ENCODE measurements around the gene EFNA2. TPM values are rescaled to one million over a fixed set of nuclear protein-coding genes. Genes with fewer than 3 reads are reported as not detected.

EFNA2 gene
- total RNA-seq, 1 experiment from 2014 or later = 0.45 TPM

DNA sequence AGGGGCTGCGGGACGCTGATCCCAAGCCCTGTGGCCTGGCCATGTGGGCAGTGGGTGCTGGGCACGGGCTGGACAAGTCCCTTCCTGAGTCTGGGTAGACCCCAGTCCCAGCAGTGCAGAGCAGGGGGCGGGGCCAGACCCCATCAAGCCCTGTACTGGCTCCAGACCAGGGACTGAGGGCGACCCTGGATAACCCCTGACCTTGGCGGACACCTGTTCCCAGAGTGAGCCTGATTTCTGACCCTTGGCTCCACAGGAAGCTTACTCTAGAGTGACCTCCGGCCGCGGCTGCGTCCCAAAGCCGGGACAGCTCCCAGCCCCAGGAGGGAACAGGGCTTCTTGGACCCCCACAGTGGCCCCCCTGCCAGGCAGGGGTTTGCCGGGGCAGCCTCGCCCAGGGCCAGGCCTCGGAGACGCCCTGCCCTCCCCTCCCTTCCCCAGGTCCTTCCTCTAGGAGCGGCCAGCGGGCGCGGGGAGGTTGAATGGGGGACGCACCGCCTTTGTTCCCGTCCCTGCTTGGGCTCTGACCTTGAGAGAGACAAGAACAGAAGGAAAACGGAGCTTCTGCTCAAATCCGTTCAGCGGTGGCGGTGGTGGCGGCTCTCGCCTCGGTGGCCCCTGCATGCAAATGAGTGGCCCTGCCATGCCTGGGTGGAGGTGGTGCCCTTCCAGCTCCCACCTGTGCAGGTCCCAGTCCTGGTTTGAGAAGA lies 2.3 kb upstream of the EFNA2 start:
- DNase-seq (ENCODE audit: low read depth) = no peak

DNA sequence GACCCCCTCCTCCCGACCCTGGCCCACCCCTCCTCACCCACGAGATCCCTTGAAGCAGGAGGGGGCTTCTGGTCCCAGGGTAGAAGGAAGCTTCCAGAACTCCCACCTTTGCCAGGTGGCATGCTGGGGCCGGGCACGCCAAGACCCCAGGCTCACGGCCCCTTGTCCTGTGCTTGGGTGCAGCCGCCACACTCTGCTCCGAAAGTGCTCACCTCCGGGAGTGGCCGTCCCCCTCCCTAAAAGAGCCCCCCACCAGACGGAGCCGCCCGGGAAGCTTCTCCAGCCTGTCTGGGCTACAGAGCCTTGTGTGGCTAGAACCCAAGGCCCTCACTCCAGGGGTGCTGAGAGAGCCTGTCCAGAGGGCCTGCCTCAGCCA lies 1.8 kb upstream of the EFNA2 start:
- DNase-seq (ENCODE audit: low read depth) = no peak

DNA sequence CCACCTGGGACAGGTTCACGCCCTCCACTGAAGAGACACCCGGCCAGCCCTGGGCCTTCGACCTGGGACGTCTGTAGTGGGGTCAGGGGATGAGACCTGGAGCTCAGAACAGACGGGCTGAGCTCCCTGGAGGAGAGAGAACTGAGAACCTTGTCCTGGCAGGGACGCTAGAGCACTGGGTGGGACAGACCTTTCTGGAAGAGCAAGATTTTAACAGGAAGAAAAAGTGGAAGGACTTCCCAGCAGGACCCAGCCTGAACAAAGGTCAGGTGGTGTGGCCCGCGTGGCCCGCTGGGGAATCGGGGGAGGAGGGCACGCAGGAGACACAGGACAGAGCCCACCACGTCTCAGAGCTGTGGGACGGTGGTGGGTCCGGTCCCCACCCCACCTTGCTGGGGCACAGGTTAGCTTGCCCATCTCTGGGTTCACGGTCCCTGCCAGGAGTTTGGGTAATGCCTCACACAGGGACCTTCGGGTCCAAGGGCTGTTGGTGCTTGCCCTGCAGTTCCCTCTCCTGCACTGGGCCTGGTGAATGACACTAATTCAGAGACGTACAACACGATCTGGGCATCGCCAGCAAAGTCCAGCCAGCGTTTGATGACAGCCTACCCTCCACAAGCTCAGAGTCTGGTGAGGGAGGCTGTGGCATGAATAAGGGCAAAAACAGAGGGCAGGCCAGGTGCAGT lies 1.2 kb upstream of the EFNA2 start:
- DNase-seq (ENCODE audit: low read depth) = no peak

DNA sequence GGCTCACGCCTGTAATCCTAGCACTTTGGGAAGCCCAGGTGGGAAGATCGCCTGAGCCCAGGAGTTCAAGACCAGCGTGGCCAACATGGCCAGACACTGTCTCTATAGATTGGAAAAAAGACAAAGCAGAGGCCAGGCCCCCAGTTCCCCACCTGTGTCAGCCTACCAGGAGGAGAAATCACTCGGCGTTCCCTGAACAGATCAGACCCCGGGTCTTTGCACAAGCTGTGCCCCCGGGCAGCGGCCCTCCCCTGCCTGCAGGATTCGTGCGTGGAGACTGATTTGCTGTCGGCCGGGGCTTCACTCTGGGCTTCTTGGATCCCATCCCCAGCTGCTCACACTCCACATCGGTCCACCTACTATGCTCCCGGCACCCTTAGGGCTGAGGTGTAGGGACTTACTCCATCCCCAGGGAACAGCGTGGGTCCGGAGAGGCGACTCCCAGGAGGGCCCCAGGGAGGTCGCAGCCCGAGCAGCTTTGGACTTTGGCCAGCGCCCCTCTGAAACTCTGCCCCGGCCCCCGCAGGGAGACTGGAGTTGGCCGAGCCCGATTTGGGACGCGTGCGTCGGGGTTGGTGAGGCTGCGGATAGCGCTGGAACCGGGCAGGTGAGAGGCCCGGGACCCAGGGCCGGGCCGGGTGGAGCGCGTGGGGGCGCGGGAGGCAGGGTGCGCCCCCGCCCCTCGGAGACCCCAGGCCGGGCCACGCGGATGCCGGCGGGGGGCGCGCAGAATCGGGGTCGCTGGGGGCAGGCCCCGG lies 515 bp upstream of the EFNA2 start:
- no peak for DNase-seq (ENCODE audit: low read depth)

DNA sequence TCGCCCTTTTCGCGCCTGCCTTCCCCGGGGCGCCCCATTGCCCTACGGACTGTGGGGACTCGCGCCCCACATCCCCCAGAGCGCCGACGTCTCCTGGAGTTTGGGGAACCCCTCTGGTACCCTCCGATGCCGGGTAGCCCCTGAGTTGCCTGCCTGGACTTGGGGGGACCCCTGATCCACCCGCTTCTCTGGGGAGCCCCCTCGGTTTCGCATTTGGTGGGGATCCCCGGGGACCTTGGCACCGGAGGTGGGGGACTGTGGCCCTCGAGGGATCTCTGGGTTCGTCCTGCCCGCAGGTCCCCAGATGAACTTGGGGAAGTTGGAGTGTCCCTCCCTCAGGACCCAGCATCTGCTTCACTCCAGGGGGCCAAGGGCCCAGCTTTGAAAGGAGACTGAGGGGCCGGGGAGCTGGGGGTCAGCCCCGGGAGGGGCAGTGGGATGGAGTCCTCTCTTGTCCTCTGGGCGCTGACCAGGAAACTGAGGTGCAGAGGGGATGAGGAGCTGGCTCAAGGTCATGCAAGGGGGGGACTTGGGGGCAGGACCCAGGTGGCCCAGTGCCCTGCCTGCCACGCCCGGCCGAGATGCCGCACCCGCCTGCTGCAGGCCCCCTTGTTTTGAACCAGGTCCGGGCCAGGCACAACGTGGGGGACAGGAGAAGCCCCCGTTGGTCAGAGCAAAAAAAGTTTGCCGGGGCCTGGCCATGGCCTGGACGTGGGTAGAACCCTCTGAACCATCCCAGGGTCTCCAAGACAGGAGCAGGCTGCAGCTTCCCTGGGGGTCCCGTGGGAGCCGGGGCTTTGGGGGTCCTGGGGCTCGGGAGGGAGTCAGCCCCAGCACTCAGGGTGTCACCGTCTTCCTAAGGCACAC lies 1.0 kb downstream of the EFNA2 start:
- DNase-seq (ENCODE audit: low read depth) = no peak

DNA sequence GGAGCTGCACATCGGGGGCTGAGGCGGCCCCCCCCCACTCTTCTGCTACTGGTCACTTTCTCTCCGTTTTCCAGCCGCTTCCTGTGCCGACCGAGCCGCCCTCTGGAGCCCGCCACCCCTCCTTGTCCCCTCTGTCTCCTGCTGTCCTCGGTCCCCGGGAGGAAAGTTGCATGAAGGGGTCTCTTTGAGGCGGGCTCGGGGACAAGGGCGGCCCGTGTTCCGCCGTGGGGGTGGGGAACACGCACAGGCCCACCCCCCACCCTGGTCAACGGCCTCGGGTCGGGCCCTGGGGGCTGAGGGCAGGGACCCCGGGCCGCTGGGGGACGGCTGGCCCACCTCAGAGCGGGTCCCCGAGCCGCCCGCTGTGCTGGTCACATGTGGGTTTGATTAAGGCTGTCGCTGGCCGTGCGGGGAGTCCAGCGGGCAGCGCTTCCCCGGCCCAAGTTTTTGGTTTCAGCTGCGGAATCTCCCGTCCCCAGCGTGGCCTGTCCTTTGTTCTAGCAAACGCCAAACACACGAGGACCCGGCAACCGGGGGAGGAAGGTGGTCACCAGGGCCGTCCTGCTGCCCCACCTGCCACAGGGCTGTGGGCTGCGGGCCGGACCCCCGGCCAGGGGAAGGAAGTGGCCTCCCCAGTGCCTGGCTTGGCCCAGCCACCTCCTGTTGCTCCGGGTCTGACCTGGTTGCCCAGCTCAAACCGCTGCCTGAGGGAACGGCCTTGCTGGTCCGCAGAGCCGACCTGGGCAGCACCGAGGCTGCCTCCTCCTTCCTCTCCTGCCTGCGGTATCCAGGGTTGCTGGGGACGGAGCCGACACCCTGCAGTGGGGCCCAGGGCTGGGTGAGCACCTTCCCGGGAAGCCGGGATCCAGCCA lies 1.9 kb downstream of the EFNA2 start:
- DNase-seq (ENCODE audit: low read depth) = no peak

DNA sequence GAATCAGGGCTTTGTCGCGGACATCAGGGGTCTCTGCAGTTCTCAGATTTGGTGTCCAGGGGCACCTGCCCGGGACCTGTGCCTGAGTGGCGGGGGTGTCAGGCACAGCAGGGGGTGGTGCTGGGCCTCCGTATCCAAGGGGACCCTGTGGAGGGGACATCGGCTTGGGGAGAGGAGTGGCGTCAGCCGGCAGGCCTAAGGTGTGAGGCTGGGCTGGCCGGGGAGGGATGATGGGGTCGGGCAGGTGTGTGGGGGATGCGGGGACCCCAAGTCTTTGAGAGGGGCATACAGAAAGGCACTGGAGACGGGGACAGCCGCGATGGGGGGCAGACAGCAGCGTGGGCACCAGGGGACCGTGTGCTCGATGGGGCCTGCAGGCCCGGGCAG lies 2.5 kb downstream of the EFNA2 start:
- no peak for DNase-seq (ENCODE audit: low read depth)

DNA sequence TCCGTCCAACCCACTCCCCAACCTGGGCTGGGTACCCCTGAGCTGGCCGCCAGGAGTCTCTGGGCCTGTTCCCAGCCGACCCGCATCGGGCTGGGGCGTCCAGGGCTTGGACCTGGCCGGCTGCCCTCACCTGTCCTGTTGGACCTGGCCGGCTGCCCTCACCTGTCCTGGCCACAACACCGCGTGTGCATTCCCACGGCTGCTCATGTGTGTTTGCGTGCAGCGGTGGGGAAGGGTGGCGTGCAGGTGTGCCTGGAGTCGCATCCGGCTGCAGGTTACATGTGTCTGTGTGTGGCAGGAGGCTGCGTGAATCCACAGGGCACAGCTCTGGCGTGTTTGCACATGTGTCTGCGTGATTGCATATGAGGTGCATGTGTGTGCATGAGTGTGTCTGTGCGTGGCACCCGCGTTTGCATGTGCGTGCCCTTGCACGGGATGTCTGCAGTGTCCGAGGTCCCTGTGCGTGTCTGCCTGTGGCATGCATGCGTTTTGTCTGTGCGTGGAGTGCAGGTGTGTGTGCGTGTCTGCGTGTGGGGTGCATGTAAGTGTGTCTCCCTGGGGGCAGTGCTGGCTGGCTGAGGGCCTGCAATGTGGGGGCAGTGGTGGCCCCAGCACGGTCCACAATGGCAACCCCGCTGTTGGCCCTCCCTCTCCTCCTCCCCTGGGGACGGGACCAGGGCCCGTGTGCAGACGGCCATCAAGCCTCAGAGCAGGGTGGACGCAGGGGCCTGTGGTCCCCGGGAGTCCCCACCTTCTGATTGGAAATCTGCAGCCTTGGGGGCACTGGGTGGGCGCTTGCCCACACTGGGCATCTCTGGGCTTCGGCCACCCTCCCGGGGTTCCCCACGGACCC lies 3.4 kb downstream of the EFNA2 start:
- no peak for DNase-seq (ENCODE audit: low read depth)

DNA sequence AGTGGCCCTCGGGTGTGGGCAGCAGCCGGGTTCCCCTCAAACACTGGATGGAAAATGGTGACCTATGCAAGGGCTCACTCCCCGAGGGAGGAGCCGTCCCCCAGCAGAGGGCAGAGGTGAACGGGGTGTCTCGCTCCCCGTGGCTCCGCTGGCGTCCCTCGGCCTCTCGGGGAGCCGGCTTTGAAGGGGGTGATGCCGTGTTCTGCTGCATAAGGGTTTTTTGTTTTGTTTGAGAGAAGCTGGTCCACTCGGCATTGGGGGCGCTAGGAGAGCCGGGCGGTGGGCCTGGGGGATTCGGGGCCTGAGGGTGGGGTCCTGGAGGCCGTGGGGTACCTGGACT lies 4.0 kb downstream of the EFNA2 start:
- no peak for DNase-seq (ENCODE audit: low read depth)

DNA sequence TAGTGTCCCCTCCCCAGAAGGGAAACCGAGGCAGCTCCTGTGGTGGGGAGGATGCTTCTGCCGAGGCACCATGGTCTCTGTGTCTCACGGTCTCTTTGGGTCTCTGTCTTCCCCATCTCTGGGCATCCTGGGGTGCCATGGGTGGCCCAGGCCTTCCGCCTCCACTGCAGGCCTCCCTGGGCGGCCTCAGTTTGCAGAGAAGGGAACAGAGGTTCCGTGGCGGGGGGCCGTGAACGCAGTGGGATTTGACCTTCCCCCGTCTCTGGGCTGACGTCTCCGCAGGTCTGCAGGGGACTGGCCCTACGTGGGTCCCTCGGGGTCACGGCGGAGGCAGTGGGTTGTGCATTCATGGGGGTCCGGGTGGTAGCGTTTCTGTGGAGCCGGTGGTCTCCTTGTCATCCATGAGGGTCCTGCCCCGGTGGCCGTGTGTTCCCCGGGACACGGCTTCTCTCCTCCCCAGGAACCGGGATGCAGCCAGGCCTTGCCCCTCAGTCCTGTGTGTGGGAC lies 4.6 kb downstream of the EFNA2 start:
- no peak for DNase-seq (ENCODE audit: low read depth)

DNA sequence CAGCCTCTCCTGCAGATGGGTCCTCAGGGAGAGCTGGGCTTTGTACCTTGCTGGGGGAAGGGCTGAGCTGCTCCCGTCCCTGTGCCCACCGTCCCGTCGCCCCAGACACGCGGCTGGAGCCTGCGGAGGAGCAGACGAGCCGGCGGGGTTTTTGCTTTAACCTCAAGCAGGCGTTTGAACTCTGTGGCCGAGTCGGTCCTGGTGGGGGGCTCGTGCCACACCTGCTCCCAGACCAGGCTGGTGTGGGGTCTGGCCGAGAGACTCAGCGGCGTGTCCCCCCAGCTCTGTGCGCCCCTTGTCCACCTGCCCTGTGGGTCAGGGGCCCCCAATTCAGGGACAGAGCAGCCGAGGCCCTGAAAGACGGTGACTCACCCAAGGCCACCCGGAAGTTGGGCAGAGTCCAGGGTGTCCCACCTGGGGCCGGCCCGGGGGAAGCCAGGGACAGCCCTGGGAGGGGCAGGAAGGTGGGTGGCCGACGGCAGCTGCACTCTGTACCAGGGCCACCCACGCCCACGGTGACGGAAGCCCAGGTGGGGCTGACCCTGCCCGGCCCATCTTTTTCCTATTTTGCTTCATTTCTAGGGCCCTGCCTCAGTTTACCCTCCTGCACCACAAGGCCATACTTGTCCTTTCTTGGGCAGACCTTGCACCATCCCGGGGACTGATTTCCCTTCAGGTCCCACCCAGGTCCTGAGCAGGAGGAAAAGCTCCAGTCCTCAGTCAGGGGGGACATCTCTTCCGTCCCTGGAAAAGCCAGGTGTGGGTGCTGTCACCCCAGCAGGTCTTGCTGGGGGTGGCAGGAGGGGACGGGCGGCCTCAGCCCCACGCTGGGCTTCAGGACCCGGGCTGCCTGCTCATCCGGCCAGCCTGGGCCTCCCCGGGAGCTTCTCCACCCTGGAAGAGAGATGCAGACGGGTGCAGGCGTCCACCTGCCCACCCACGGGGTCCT lies 5.3 kb downstream of the EFNA2 start:
- no peak for DNase-seq (ENCODE audit: low read depth)

DNA sequence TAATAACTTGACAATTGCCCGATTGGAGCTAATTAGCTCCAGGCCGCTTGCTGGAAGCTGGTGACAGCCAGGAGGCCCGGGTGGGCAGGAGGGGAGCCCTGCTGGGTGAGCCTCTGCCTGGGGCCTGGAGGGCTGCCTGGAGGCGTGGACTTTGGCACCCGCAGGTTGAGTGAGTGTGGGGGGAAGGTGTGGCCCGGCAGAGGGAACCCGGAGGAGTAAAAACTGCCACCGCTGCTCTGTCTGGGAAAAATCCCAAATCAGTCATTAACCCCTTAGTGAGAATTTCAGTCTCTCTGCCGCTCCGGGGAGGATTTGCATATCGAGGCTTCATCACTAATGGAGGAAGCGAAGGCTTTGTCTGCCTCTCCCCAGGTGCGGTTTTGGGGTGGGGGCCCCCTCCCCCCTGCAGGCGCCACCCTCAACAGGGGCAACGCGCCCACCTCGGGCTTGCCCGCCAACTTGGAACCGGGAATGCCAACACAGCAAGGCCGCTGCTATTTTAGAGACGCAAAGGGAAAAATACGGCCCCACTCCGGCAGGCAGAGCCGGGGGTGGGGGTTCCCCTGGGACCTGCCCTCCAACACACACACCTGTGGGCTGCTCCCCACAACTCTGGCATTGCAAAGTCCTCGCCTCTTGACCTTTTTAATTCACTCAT lies 6.2 kb downstream of the EFNA2 start:
- DNase-seq (ENCODE audit: low read depth) = no peak

DNA sequence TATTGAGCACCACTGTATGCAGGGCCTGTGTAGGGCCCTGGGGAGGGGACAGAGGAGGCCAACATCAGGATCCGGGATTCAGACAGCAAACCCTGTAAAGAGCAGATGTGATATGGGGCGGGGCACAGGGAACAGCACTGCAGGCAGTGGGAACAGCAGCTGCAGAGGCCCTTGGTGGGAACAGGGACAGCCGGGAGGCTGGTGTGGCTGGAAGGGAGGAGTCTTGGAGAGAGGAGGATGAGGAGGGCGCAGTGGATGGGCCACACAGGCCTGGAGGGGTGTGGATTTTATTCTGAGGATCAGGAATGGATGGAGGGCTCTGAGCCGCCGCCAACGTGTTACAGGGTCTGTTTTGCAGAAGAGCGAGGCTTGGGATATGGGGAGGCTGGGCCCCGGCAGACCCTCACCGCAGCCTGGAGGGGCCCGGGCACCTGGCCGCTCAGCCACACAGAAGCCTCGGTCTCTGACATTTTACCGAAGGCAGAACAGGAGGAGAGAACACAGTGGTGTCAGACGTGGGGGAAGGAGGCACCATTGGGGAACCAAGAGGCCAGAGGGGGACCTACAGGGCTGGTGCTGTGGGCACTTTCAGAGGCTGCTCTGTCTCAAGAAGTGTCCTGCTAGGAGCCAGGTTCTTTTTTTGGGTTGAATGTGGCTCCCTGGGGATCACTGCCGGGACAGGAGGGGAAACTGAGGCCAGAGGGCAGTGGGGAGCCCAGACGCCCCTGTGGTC lies 6.9 kb downstream of the EFNA2 start:
- DNase-seq (ENCODE audit: low read depth) = no peak

DNA sequence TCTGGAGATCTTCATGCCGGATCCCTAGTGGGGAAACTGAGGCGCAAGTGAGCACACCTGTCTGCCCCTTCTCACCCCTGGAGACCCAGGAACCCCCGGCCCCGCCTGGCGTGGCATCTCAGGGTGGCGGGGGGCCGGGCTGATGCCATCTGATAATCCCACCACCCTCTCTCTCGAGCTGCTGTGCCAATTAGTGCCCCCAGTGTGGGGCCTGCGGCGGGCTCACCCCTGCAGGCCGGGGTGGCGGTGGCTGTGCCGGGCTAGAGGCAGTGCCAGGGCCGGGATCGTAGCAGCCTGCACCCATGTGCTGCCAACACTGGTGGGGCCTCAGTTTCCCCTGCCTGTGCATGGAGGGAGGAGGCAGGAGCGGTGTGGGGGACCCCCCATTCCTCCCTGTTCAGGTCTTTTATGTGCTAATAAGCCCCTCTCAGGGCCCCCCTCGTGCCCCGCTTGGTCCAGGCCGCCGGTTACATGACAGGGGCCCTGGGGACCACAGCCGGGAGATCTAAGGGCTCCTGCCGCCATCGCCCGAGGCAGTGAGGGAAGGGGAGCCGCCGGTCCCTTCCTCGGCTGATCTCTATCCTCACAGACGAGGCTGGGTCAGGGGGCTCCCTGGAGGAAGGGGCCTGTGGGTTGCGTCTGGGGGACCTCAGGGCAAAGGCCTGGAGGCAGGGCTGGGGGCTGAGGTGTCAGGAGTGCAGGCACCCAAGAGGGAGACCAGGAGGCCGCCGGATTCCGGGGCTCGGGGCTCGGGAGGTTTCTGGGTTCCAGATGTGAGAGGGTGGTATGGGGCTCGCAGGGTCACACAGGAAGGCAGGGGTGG lies 8.3 kb downstream of the EFNA2 start:
- DNase-seq (ENCODE audit: low read depth) = no peak

DNA sequence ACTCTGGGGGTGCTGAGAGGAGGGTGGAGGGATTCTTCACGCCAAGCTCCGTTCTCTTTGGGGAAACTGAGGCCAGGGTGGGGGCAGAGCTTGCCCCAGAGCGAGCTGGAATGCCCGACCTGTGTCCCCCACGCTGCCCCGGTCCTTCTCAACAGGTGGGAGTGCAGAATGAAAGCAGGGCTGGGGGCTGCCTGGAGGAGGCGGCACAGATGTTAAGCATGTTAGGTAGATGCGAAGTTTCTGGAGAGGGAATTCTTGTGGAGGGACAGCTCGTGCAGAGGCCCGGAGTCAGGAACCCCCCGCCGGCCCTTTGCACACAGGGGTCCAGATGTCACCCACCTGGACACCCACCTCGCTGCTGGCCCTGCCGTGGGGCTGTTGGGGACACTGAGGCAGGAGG lies 9.0 kb downstream of the EFNA2 start:
- no peak for DNase-seq (ENCODE audit: low read depth)

Measured in HT1080 (cell line).